ENCODE results near the gene VPS26A.
A peak's percentile ranks its signal among the peaks of the same experiment; 100 is the strongest.

Gene VPS26A

DNA sequence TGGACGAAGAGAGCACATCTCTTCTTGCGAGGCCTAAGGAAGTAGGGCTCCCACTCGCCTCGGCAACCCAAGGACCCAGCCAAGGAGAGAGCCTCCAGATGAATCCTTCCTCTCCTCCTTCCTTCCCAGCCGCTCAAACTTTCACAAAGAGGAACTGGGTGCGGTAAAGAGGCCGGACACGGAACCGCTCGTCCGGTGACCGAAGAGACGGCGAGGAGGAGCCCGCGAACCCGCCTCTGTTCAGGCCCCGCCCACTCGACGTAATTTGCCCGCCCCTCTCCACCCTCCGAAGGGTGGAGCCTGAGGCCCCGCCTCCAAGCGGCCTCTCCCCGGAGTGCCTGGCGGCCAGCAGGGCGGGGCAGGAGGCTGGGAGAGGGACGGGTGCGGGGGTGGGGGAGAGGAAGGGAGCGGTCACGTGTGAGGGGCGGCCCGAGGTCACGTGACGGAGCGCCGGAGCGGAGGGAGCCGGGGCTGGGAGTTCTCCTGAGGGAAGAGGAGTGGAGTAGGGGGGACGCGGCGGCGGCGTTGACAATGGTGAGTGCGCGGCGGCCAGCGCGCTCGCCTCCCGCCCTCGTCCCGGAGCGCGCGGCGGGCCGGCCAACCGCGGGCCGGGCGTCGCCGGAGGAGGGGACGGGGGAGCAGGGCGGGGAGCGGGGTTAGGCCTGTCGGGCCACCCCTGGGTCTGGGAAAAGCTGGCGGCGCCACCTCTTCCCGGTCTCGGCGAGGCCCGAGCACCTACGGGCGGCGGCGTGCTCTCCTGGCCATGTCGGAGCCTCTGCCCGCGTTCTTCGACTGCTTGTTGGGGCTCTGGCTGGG, at the start of gene VPS26A:
Gene VPS26A (plus strand): TSS at position 432 of the 816 bp plus-strand sequence. CDS start 100 bp downstream, at position 532.
- peak; percentile 99 for DNase-seq (ENCODE audit: low read depth)
- TF ChIP-seq, protein P1, sequence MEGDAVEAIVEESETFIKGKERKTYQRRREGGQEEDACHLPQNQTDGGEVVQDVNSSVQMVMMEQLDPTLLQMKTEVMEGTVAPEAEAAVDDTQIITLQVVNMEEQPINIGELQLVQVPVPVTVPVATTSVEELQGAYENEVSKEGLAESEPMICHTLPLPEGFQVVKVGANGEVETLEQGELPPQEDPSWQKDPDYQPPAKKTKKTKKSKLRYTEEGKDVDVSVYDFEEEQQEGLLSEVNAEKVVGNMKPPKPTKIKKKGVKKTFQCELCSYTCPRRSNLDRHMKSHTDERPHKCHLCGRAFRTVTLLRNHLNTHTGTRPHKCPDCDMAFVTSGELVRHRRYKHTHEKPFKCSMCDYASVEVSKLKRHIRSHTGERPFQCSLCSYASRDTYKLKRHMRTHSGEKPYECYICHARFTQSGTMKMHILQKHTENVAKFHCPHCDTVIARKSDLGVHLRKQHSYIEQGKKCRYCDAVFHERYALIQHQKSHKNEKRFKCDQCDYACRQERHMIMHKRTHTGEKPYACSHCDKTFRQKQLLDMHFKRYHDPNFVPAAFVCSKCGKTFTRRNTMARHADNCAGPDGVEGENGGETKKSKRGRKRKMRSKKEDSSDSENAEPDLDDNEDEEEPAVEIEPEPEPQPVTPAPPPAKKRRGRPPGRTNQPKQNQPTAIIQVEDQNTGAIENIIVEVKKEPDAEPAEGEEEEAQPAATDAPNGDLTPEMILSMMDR (conservative IDR thresholded peaks at IDR 0.05; ENCODE audit: low read depth, low read length) = no peak
- peak within 1 kb of the TSS; percentile 86 for H3K4me3 ChIP-seq (ENCODE audit: low read depth, low read length)

DNA sequence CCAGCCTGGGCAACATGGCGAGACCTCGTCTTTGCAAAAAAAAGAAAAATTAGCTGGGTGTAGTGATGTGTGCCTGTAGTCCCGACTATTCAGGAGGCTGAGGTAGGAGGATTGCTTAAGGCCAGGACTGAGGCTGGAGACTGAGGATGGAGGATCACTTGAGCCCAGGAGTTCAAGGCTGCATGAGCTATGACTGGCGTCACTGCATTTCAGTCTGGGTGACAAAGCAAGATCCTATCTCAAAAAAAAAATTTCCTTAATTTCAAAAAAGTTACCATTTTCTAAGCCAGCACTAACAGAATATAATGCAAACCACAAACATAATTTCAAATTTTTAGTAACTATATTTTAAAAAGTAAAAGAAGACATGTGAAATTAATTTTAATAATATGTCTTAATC, 49.4 kb upstream of the VPS26A start:
- TF ChIP-seq, protein P1 (conservative IDR thresholded peaks at IDR 0.05; ENCODE audit: low read depth, low read length) = no peak
- H3K4me3 ChIP-seq (ENCODE audit: low read depth, low read length) = no peak overlapping the region
- no peak for DNase-seq (ENCODE audit: low read depth)

DNA sequence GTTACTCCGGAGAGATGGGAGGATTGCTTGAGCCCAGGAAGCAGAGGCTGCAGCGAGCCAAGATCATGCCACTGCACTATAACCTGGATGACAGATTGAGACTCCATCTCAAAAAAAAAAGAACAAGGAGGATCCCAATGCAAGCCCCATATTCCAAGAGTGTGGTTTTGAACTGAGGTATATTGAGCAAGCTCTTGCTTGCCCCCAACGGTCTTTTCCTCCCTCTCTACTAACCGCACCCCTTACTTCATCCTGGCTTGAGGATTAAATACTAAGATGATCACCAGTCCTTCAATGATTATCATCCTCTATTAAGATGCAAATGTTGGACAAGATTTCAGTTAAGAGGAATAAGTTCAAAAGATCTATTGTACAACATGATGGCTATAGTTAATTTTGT, 48.5 kb upstream of the VPS26A start:
- H3K4me3 ChIP-seq (ENCODE audit: low read depth, low read length) = no peak overlapping the region
- TF ChIP-seq, protein P1 (conservative IDR thresholded peaks at IDR 0.05; ENCODE audit: low read depth, low read length) = no peak
- DNase-seq (ENCODE audit: low read depth) = no peak

DNA sequence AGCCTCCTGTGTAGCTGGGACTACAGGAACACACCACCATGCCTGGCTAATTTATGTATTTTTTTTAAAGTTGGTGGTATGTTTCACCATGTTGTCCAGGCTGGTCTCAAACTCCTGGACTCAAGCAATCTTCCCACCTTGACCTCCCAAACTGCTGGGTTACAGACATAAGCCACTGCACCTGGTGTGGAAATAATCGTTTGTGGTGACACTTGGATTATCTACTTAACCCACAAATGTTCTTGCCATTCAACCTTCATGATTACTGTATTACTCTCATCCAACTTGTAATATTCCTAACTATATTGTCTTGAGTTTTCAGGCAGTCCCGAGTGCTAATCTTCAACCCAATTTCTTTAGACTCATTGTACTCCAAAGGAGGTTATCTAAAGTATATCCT, 45.7 kb upstream of the VPS26A start:
- TF ChIP-seq, protein P1 (conservative IDR thresholded peaks at IDR 0.05; ENCODE audit: low read depth, low read length) = no peak
- no peak overlapping the region for H3K4me3 ChIP-seq (ENCODE audit: low read depth, low read length)
- DNase-seq (ENCODE audit: low read depth) = no peak

DNA sequence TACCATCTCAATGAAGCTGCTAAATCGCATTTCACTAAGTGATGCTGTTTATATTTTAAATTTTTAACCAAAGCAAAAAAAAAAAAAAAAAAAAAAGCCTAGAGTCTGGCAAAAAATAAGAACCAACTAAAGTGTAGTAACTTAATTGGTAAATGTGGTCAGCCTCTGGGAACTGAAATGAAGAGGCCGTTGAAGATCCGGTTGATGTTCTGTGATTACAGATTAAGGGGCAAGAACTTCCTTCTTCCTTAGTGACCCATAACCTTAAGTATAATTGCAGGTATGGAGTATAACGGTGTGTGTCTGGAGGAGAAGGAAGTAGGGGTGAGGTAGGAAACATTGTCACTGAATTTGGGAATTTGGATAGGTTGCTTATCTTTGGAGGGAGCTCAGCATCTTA, 43.8 kb upstream of the VPS26A start:
- TF ChIP-seq, protein P1 (conservative IDR thresholded peaks at IDR 0.05; ENCODE audit: low read depth, low read length) = no peak
- no peak for DNase-seq (ENCODE audit: low read depth)
- no peak overlapping the region for H3K4me3 ChIP-seq (ENCODE audit: low read depth, low read length)

DNA sequence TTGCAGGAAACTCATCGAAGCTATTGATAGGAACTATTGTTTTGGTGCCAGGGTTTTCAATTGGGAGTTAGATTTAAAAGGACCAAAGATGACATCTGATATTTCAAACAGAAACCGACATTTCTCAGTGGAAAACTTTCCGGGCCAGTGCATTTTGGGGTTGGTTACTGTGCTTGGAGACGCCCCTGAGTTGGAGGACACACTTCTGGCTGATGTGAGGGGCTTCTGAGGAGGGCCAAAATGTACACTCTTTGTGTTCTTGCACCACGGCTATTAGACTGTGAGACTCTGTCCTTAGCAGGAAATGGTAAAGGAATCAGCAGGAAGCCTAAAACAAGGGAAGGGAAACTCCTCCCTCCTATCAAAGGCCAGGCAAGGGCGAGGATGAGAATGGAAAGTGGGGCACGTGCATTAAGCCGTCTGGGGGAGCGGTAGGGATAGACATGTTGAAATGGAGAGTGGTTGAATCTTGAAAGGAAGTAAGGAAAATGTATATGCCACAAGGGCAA, 37.9 kb upstream of the VPS26A start:
- TF ChIP-seq, protein P1 (conservative IDR thresholded peaks at IDR 0.05; ENCODE audit: low read depth, low read length) = no peak
- H3K4me3 ChIP-seq (ENCODE audit: low read depth, low read length) = peak overlapping the region; percentile 25
- DNase-seq (ENCODE audit: low read depth) = peak; percentile 72
